ENCODE results near the gene CKS2.
A peak's percentile ranks its signal among the peaks of the same experiment; 100 is the strongest.

Gene CKS2

GRCh38 chr9:89309166-89309565 lies 1.8 kb upstream of the CKS2 start:
- no peak overlapping the region for H3K4me3 ChIP-seq (IDR thresholded peaks at IDR 0.05; ENCODE audit: insufficient read depth, low read depth, low read length)
- no peak overlapping the region for H3K27ac ChIP-seq

GRCh38 chr9:89309608-89310474 lies 1.2 kb upstream of the CKS2 start:
- peaks cover 31% of the 10 kb centered on the region for H4K20me1 ChIP-seq (ENCODE audit: insufficient read depth)
- TF ChIP-seq CTCF (conservative IDR thresholded peaks at IDR 0.05; ENCODE audit: low read depth, low read length), result no peak
- peak overlapping the region; percentile 65 for H2AFZ ChIP-seq (ENCODE audit: low read depth)
- H3K9ac ChIP-seq, result peak overlapping the region; percentile 99
- H3K27me3 ChIP-seq (ENCODE audit: insufficient read depth, low read depth), result no peaks in the 10 kb centered on the region
- peak overlapping the region; percentile 78 for H3K4me2 ChIP-seq
- peaks cover 42% of the 10 kb centered on the region for H3K79me2 ChIP-seq (ENCODE audit: insufficient read depth, low read depth)
- H3K27ac ChIP-seq, result peak overlapping the region; percentile 96
- no peak overlapping the region for H3K4me3 ChIP-seq (IDR thresholded peaks at IDR 0.05; ENCODE audit: insufficient read depth, low read depth, low read length)
- peaks cover under 1% of the 10 kb centered on the region; the same call in 1 of the 2 replicates for H3K36me3 ChIP-seq (ENCODE audit: insufficient read depth)
- peaks cover 21% of the 10 kb centered on the region for H3K4me1 ChIP-seq (ENCODE audit: low read depth, poor library complexity, severe bottlenecking)

More at GRCh38 chr9:89309166-89309565, 1.8 kb upstream of the CKS2 start:
- Histone ChIP-seq H3K79me2 (ENCODE audit: insufficient read depth, low read depth) (peaks cover 35% of the 10 kb centered on the region), H3K36me3 (ENCODE audit: insufficient read depth) (no peaks in the 10 kb centered on the region), H3K9ac (no peak overlapping the region), H3K27me3 (ENCODE audit: insufficient read depth, low read depth) (no peaks in the 10 kb centered on the region), H4K20me1 (ENCODE audit: insufficient read depth) (peaks cover 26% of the 10 kb centered on the region), H3K4me1 (ENCODE audit: low read depth, poor library complexity, severe bottlenecking) (peaks cover 15% of the 10 kb centered on the region), H3K4me2 (no peak overlapping the region), H2AFZ (ENCODE audit: low read depth) (no peak overlapping the region)
- TF ChIP-seq CTCF (conservative IDR thresholded peaks at IDR 0.05; ENCODE audit: low read depth, low read length), result no peak

GRCh38 chr9:89311346-89312221 lies 589 bp downstream of the CKS2 start:
- peaks cover 60% of the 10 kb centered on the region for H3K79me2 ChIP-seq (ENCODE audit: insufficient read depth, low read depth)
- H2AFZ ChIP-seq (ENCODE audit: low read depth), result no peak overlapping the region
- no peaks in the 10 kb centered on the region for H3K27me3 ChIP-seq (ENCODE audit: insufficient read depth, low read depth)
- TF ChIP-seq CTCF (conservative IDR thresholded peaks at IDR 0.05; ENCODE audit: low read depth, low read length), result no peak
- H3K27ac ChIP-seq, result peak overlapping the region; percentile 59
- peaks cover 16% of the 10 kb centered on the region; the same call in 1 of the 2 replicates for H3K36me3 ChIP-seq (ENCODE audit: insufficient read depth)
- peaks cover 33% of the 10 kb centered on the region for H4K20me1 ChIP-seq (ENCODE audit: insufficient read depth)
- H3K9ac ChIP-seq, result peak overlapping the region; percentile 83
- H3K4me3 ChIP-seq (IDR thresholded peaks at IDR 0.05; ENCODE audit: insufficient read depth, low read depth, low read length), result no peak overlapping the region
- H3K4me2 ChIP-seq, result peak overlapping the region; percentile 91
- peaks cover 39% of the 10 kb centered on the region for H3K4me1 ChIP-seq (ENCODE audit: low read depth, poor library complexity, severe bottlenecking)

- no peak for TF ChIP-seq CTCF (conservative IDR thresholded peaks at IDR 0.05; ENCODE audit: low read depth, low read length)
- peaks cover 45% of the 10 kb centered on the region for H3K4me1 ChIP-seq (ENCODE audit: low read depth, poor library complexity, severe bottlenecking)
- H3K36me3 ChIP-seq (ENCODE audit: insufficient read depth), result peaks cover 20% of the 10 kb centered on the region; the same call in 1 of the 2 replicates
- H4K20me1 ChIP-seq (ENCODE audit: insufficient read depth), result peaks cover 33% of the 10 kb centered on the region
- H3K4me3 ChIP-seq (IDR thresholded peaks at IDR 0.05; ENCODE audit: insufficient read depth, low read depth, low read length), result no peak overlapping the region
- peak overlapping the region; percentile 91 for H3K4me2 ChIP-seq
- H3K9ac ChIP-seq, result peak overlapping the region; percentile 83
- H3K27ac ChIP-seq, result peak overlapping the region; percentile 59
- peaks cover 66% of the 10 kb centered on the region for H3K79me2 ChIP-seq (ENCODE audit: insufficient read depth, low read depth)
- no peak overlapping the region for H2AFZ ChIP-seq (ENCODE audit: low read depth)
- H3K27me3 ChIP-seq (ENCODE audit: insufficient read depth, low read depth), result no peaks in the 10 kb centered on the region
Measured at GRCh38 chr9:89312222-89312571, 1.2 kb downstream of the CKS2 start.

All from KMS-11 (cell line).